Measurements from ENCODE around the gene SGMS2. TPM values are rescaled to one million over a fixed set of nuclear protein-coding genes. Genes with fewer than 3 reads are reported as not detected.

Gene SGMS2
- total RNA-seq, 1 experiment from 2014 or later, result 0.72 TPM

GRCh38 chr4:107930821-107931774, 106.4 kb downstream of the SGMS2 start, which contains the start of gene CYP2U1:
Gene CYP2U1, plus strand, starts transcription at chr4:107931549. Its CDS starts 95 bp downstream, at chr4:107931644.
- DNase-seq (ENCODE audit: low spot score), result peak; percentile 88
- CTCF ChIA-PET, result interaction anchor here (1.0 to 1.4 kb wide), 3 partner anchors 106 to 562 kb away, joined by 3 read pairs; partner anchors contain the start of gene SGMS2
- Mint-ChIP-seq H3K36me3 (0 out of 2 replicates have a peak, but pooled peaks cover 3% of the 10 kb centered on the region), H3K4me3 (peak within 1 kb of the TSS; percentile 79), H3K4me1 (peaks cover 17% of the 10 kb centered on the region), H3K27ac (peak within 1 kb of the TSS; percentile 77; the same call in 1 of the 2 replicates), H3K9me3 (no peaks in the 10 kb centered on the region), H3K27me3 (ENCODE audit: low read depth) (peaks cover 47% of the 10 kb centered on the region)
- POLR2A ChIA-PET, result interaction anchor here (0.8 kb wide), 1 partner anchor 185 kb away, joined by 3 read pairs; no protein-coding TSS in a partner anchor
- ATAC-seq, result peak; percentile 97
- TF ChIP-seq, protein P1, sequence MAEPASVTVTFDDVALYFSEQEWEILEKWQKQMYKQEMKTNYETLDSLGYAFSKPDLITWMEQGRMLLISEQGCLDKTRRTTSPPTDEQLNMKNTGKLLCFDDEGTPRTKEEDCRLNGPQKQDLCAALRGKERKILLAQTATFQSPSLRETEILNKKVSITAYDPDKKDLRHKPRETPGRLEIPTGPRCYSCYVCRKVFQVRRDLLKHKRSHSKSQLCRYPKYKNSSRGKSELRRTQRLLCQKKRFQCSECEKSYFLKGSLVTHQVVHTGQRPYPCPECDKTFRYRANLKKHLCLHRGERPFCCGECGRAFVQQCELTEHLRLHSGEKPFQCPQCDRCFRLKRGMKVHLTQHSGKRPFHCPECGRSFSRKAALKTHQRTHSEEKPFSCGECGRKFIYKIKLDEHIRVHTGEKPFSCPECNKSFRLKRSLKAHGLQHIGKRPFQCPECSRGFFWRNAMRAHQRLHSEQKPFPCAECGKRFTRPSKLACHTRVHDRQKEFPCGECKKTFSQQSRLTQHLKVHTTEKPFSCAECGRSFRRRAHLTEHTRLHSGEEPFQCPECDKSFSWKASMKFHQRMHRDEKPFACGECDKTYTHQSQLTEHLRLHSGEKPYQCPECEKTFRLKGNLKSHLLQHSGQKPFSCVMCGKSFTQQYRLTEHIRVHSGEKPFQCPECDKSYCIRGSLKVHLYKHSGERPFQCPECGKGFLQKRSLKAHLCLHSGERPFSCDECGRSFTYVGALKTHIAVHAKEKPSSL (CRISPR knock-in tag; conservative IDR thresholded peaks at IDR 0.05), result no peak
- no peak for TF ChIP-seq RORB (CRISPR knock-in tag; IDR thresholded peaks at IDR 0.05)
- TF ChIP-seq, protein P2, sequence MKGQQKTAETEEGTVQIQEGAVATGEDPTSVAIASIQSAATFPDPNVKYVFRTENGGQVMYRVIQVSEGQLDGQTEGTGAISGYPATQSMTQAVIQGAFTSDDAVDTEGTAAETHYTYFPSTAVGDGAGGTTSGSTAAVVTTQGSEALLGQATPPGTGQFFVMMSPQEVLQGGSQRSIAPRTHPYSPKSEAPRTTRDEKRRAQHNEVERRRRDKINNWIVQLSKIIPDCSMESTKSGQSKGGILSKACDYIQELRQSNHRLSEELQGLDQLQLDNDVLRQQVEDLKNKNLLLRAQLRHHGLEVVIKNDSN (CRISPR knock-in tag; IDR thresholded peaks at IDR 0.05), result no peak
- TF ChIP-seq GRHL2 (CRISPR knock-in tag; IDR thresholded peaks at IDR 0.05; ENCODE audit: insufficient replicate concordance, severe bottlenecking), result no peak
- TF ChIP-seq, protein P3, sequence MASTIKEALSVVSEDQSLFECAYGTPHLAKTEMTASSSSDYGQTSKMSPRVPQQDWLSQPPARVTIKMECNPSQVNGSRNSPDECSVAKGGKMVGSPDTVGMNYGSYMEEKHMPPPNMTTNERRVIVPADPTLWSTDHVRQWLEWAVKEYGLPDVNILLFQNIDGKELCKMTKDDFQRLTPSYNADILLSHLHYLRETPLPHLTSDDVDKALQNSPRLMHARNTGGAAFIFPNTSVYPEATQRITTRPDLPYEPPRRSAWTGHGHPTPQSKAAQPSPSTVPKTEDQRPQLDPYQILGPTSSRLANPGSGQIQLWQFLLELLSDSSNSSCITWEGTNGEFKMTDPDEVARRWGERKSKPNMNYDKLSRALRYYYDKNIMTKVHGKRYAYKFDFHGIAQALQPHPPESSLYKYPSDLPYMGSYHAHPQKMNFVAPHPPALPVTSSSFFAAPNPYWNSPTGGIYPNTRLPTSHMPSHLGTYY (CRISPR knock-in tag; IDR thresholded peaks at IDR 0.05), result no peak
- TF ChIP-seq, protein P4, sequence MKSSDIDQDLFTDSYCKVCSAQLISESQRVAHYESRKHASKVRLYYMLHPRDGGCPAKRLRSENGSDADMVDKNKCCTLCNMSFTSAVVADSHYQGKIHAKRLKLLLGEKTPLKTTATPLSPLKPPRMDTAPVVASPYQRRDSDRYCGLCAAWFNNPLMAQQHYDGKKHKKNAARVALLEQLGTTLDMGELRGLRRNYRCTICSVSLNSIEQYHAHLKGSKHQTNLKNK (CRISPR knock-in tag; IDR thresholded peaks at IDR 0.05), result no peak
- TF ChIP-seq NR3C1 (CRISPR knock-in tag; conservative IDR thresholded peaks at IDR 0.05; ENCODE audit: low read depth), result no peak
- TF ChIP-seq, protein P5, sequence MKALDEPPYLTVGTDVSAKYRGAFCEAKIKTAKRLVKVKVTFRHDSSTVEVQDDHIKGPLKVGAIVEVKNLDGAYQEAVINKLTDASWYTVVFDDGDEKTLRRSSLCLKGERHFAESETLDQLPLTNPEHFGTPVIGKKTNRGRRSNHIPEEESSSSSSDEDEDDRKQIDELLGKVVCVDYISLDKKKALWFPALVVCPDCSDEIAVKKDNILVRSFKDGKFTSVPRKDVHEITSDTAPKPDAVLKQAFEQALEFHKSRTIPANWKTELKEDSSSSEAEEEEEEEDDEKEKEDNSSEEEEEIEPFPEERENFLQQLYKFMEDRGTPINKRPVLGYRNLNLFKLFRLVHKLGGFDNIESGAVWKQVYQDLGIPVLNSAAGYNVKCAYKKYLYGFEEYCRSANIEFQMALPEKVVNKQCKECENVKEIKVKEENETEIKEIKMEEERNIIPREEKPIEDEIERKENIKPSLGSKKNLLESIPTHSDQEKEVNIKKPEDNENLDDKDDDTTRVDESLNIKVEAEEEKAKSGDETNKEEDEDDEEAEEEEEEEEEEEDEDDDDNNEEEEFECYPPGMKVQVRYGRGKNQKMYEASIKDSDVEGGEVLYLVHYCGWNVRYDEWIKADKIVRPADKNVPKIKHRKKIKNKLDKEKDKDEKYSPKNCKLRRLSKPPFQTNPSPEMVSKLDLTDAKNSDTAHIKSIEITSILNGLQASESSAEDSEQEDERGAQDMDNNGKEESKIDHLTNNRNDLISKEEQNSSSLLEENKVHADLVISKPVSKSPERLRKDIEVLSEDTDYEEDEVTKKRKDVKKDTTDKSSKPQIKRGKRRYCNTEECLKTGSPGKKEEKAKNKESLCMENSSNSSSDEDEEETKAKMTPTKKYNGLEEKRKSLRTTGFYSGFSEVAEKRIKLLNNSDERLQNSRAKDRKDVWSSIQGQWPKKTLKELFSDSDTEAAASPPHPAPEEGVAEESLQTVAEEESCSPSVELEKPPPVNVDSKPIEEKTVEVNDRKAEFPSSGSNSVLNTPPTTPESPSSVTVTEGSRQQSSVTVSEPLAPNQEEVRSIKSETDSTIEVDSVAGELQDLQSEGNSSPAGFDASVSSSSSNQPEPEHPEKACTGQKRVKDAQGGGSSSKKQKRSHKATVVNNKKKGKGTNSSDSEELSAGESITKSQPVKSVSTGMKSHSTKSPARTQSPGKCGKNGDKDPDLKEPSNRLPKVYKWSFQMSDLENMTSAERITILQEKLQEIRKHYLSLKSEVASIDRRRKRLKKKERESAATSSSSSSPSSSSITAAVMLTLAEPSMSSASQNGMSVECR (CRISPR knock-in tag; IDR thresholded peaks at IDR 0.05; ENCODE audit: borderline replicate concordance), result no peak
- no peak for TF ChIP-seq ETV6 (CRISPR knock-in tag; IDR thresholded peaks at IDR 0.05)
- TF ChIP-seq CDX4 (CRISPR knock-in tag; IDR thresholded peaks at IDR 0.05; ENCODE audit: borderline replicate concordance), result no peak
- peak; percentile 54; the same call in 1 of the 2 replicates for TF ChIP-seq ESRRA (CRISPR knock-in tag; IDR thresholded peaks at IDR 0.05; ENCODE audit: borderline replicate concordance)
- TF ChIP-seq ZNF263 (CRISPR knock-in tag; IDR thresholded peaks at IDR 0.05; ENCODE audit: low read depth), result no peak; the same call in 1 of the 2 replicates
- no peak for TF ChIP-seq ZNF138 (CRISPR knock-in tag; conservative IDR thresholded peaks at IDR 0.05)
- no peak for TF ChIP-seq TEAD4 (CRISPR knock-in tag; IDR thresholded peaks at IDR 0.05)
- TF ChIP-seq PREB (CRISPR knock-in tag; IDR thresholded peaks at IDR 0.05; ENCODE audit: borderline replicate concordance), result no peak
- TF ChIP-seq ATF1 (CRISPR knock-in tag; IDR thresholded peaks at IDR 0.05), result no peak
- TF ChIP-seq, protein P6, sequence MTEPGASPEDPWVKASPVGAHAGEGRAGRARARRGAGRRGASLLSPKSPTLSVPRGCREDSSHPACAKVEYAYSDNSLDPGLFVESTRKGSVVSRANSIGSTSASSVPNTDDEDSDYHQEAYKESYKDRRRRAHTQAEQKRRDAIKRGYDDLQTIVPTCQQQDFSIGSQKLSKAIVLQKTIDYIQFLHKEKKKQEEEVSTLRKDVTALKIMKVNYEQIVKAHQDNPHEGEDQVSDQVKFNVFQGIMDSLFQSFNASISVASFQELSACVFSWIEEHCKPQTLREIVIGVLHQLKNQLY (CRISPR knock-in tag; IDR thresholded peaks at IDR 0.05), result no peak; the same call in 1 of the 2 replicates
- no peak for TF ChIP-seq PRRX2 (CRISPR knock-in tag; IDR thresholded peaks at IDR 0.05)
- TF ChIP-seq CTCF (IDR thresholded peaks at IDR 0.05), result no peak
